HL-60 (cell line): ENCODE data around the gene CSNK1G1.
A peak's percentile ranks its signal among the peaks of the same experiment; 100 is the strongest.

ENCODE experiments used
- DNase-seq, 2 experiments: peaks; one replicate each; pipeline ENCODE4 v3.0.0-alpha.2; 2010 to 2020; ENCODE audit warnings: low read depth in 1 of 2, low spot score in 1 of 2
- H3K27ac ChIP-seq: fragments of 250-450 bp; sonication (Bioruptor Pico); replicated peaks from 2 replicates; pipeline ENCODE4 v1.5.1; 2020; ENCODE audit warnings: mild to moderate bottlenecking, moderate library complexity
- H3K27me3 ChIP-seq: fragments of 250-450 bp; sonication (Bioruptor Pico); 2 replicates; pipeline ENCODE4 v1.5.1; 2021; ENCODE audit warnings: mild to moderate bottlenecking, moderate library complexity; ENCODE audit not compliant: insufficient read depth, poor library complexity, severe bottlenecking
- H3K4me3 ChIP-seq: replicated peaks from 2 replicates; pipeline ENCODE4 v1.5.1; 2011; ENCODE audit warnings: mild to moderate bottlenecking, control low read depth, low read length; ENCODE audit not compliant: insufficient read depth
- GABPA ChIP-seq: IDR thresholded peaks from 2 replicates; pipeline ENCODE4 v1.6.1; 2012; ENCODE audit warnings: low read depth
- POLR2AphosphoS5 ChIP-seq: IDR thresholded peaks from 2 replicates; pipeline ENCODE4 v1.6.1; 2012; ENCODE audit warnings: low read depth
- SPI1 ChIP-seq: IDR thresholded peaks from 2 replicates; pipeline ENCODE4 v1.6.1; 2012; ENCODE audit warnings: low read depth, mild to moderate bottlenecking, borderline replicate concordance
- TF ChIP-seq, protein P1 (sequence below): IDR thresholded peaks from one replicate; pipeline ENCODE4 v1.5.1; 2011; ENCODE audit warnings: low read length, control low read depth, inconsistent platforms; ENCODE audit not compliant: insufficient read depth
- TF ChIP-seq, protein P2 (sequence below): IDR thresholded peaks from 2 replicates; pipeline ENCODE4 v1.6.1; 2012; ENCODE audit warnings: low read depth; ENCODE audit not compliant: insufficient replicate concordance

CSNK1G1 gene

DNA sequence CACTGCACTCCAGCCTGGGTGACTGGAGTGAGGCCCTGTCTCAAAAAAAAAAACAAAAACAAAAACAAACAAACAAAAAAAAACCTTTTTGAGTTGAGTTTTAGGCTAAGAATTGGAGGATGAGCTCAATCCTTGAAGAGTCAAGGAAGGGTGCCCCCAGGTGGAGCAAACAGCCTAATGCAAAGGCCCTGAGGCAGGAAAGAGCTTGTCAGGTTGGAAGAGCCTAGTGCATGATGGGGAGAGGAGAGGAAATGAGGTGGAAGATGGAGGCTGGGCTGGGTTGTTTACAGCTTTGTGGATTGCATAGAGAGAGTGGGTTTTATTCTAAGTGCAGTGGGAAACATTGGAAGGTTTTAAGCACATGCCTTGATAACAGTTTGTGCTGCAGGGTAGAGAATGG lies 206.5 kb downstream of the CSNK1G1 start:
- peaks cover 19% of the 10 kb centered on the region for H3K27me3 ChIP-seq
- no peak overlapping the region for H3K27ac ChIP-seq
- TF ChIP-seq POLR2AphosphoS5 (no peak), GABPA (no peak)
- TF ChIP-seq, protein P1, sequence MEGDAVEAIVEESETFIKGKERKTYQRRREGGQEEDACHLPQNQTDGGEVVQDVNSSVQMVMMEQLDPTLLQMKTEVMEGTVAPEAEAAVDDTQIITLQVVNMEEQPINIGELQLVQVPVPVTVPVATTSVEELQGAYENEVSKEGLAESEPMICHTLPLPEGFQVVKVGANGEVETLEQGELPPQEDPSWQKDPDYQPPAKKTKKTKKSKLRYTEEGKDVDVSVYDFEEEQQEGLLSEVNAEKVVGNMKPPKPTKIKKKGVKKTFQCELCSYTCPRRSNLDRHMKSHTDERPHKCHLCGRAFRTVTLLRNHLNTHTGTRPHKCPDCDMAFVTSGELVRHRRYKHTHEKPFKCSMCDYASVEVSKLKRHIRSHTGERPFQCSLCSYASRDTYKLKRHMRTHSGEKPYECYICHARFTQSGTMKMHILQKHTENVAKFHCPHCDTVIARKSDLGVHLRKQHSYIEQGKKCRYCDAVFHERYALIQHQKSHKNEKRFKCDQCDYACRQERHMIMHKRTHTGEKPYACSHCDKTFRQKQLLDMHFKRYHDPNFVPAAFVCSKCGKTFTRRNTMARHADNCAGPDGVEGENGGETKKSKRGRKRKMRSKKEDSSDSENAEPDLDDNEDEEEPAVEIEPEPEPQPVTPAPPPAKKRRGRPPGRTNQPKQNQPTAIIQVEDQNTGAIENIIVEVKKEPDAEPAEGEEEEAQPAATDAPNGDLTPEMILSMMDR = no peak
- TF ChIP-seq, protein P2, sequence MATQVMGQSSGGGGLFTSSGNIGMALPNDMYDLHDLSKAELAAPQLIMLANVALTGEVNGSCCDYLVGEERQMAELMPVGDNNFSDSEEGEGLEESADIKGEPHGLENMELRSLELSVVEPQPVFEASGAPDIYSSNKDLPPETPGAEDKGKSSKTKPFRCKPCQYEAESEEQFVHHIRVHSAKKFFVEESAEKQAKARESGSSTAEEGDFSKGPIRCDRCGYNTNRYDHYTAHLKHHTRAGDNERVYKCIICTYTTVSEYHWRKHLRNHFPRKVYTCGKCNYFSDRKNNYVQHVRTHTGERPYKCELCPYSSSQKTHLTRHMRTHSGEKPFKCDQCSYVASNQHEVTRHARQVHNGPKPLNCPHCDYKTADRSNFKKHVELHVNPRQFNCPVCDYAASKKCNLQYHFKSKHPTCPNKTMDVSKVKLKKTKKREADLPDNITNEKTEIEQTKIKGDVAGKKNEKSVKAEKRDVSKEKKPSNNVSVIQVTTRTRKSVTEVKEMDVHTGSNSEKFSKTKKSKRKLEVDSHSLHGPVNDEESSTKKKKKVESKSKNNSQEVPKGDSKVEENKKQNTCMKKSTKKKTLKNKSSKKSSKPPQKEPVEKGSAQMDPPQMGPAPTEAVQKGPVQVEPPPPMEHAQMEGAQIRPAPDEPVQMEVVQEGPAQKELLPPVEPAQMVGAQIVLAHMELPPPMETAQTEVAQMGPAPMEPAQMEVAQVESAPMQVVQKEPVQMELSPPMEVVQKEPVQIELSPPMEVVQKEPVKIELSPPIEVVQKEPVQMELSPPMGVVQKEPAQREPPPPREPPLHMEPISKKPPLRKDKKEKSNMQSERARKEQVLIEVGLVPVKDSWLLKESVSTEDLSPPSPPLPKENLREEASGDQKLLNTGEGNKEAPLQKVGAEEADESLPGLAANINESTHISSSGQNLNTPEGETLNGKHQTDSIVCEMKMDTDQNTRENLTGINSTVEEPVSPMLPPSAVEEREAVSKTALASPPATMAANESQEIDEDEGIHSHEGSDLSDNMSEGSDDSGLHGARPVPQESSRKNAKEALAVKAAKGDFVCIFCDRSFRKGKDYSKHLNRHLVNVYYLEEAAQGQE = no peak
- no peak overlapping the region for H3K4me3 ChIP-seq
- DNase-seq = peak in 1 of 2 experiments; percentile 48

DNA sequence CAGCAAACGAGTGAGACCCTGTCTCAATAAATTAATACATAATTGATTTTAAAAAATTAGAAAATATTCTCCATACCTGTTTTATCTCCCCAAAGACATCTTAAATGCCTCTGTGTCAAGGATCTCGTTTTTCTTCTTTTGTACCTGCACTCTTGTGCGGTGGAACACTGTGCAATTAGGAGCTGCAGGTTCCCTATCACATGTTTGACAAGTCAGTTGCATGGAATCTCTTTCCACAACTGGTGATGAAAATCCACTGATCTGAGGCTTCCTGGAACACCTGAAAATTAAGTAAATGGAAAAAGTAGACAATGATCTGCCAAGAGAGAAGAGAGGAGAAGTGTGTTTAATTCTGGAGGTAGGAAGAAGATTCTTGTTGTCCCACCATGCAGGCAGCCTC lies 207.4 kb downstream of the CSNK1G1 start:
- no peak for DNase-seq
- TF ChIP-seq GABPA (no peak), SPI1 (no peak), POLR2AphosphoS5 (no peak)
- TF ChIP-seq, protein P1 = no peak
- TF ChIP-seq, protein P2 = no peak
- no peak overlapping the region for H3K4me3 ChIP-seq

DNA sequence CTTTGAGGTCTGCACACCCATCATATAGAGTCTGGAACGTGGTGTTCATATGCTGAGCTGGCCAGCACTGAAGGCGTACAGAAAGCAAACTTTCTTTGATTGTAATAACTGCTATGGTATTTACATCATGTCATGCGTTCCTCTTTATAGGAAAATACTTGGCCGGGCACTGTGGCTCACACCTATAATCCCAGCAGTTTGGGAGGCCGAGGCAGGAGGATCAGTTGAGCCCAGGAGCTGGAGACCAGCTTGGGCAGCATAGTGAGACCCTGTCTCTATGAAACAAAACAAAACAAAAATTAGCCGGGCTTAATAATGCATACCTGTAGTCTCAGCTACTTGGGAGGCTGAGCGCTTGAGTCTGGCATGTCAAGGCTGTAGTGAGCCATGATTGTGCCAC lies 207.8 kb downstream of the CSNK1G1 start:
- no peak overlapping the region for H3K27ac ChIP-seq
- H3K4me3 ChIP-seq = no peak overlapping the region
- DNase-seq = no peak

More for the DNA sequence above, 207.4 kb downstream of the CSNK1G1 start:
- no peak overlapping the region for H3K27ac ChIP-seq
- peaks cover 19% of the 10 kb centered on the region for H3K27me3 ChIP-seq

More for the DNA sequence above, 207.8 kb downstream of the CSNK1G1 start:
- peaks cover 19% of the 10 kb centered on the region for H3K27me3 ChIP-seq
- TF ChIP-seq, protein P1 = no peak
- TF ChIP-seq SPI1 = no peak
- TF ChIP-seq GABPA = no peak
- TF ChIP-seq, protein P2 = no peak
- TF ChIP-seq POLR2AphosphoS5 = no peak
